Adrenal gland (tissue), 5 donors: ENCODE measurements around the gene SRXN1.

ENCODE experiments used
- CTCF ChIP-seq, 6 experiments: fragments of 450-650 bp in 4 of 6; fragments of 200-600 bp in 2 of 6; sonication (generic) in 1 of 6; IDR thresholded peaks; 1 replicate in 5 of 6; 2 replicates in 1 of 6; pipeline versions ENCODE4 v1.5.1 to v1.8.0; 2016 to 2021; ENCODE audit warnings: antibody characterized with exemption in 6 of 6, mild to moderate bottlenecking in 2 of 6, moderate library complexity in 1 of 6
- POLR2A ChIP-seq, 2 donors: fragments of 450-650 bp; IDR thresholded peaks; one replicate each; pipeline ENCODE4 v1.6.1; 2017; ENCODE audit warnings: antibody characterized with exemption in 2 of 2, mild to moderate bottlenecking in 2 of 2, moderate library complexity in 1 of 2
- donor health status: DM: no; HTN: no; CAD: no.

DNA sequence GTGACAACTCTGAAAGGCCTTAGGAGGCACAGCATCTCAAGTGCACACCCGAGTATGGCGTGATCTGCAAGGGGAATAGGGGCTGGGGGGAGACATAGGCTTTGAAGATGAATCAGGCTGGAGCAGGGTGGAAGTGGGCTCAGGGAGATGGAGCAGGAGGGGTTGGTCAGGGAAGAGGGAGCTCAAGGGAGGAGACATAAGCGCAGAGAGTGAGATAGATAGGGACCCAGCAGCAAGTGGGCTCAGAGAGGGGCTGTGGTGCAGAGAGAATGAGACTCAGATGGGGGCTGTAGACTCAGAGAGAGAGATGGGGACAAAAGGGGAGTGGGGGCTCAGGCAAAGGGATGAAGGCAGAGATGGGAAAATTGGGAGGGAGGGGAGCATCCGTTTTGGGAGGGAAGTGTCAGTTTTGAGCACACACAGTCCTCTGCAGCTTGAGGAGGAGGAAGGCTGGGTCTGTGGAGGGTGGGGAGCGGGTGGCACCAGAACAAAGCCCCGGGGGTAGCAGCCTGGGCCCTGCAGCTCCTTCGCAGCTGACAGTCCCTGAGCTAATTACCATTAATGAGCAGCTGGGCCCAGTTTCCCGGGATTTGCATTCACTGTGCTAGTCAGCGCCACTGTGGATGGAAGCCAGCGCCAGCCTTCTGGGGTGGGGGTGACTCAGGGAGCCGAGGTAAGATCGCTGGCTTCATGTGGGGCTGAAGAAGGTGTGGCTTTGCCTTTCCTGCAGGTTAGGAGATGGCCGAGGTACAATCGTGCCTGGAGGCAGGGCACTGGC is 18.7 kb downstream of the SRXN1 start:
- TF ChIP-seq POLR2A (IDR thresholded peaks at IDR 0.05) (no peak), CTCF (IDR thresholded peaks at IDR 0.05) (no peak)
